GM19395 (cell line): ENCODE results near the gene ZDHHC21.

Source experiments
- ATAC-seq: cut with Tn5 transposase; IDR thresholded peaks from one replicate; pipeline ENCODE4 v1.9.1; 2021; ENCODE audit warnings: mild to moderate bottlenecking, moderate library complexity; ENCODE audit not compliant: unreplicated experiment

Gene ZDHHC21, protein sequence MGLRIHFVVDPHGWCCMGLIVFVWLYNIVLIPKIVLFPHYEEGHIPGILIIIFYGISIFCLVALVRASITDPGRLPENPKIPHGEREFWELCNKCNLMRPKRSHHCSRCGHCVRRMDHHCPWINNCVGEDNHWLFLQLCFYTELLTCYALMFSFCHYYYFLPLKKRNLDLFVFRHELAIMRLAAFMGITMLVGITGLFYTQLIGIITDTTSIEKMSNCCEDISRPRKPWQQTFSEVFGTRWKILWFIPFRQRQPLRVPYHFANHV

DNA sequence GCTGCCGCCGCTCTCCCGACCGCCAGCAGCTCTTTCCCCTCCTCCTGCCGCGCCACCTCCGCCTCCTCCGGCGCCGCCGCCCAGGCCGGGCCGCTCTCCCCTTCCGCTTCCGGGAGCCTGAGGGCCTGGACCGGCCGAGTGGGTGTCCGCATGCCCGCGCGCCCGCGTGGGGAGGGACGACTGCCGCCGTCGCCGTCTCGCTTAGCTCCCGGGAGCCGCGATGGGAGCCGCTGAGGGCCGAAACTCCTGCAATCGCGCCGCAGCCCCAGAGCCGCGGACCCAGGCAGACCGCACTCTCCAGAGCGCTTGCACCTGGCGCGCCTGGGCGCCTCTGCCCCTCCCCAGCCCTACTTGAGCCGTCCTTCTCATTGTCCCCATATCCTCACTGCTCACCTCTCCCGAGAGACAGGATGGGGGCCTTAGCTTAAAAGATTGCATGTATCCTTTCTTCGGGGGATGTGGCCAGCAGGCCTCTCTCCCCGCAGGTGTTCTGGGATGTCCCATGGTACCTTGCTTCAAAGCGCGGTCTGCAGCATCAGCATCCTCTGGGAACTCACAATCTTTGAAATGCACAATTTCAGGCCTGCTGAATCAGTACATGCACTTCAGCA is at the start of gene ZDHHC21:
ZDHHC21 (minus strand) TSS at position 182 of the 611 bp plus-strand sequence. CDS start 19,092 bp downstream, outside the sequence.
- ATAC-seq, result peak; percentile 78

DNA sequence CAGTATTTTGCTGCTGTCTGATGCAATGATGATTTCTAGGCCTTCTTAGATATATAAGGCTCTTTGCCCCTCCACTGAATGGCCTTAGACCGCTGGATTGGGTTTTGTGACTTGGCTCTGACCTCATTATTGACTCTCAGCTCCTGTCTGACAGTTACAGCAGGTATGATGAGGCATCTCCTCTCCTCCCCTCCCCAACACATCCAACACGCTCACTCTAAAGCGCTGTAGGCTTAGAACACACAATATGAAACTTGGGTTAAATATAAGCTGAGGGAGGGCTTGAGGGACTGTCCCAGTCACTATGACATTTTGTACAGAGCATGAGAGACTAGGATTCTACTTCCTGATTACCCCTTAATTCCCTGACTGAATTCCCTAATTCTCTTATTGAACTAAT is 48.1 kb upstream of the ZDHHC21 start:
- peak; percentile 97 for ATAC-seq

DNA sequence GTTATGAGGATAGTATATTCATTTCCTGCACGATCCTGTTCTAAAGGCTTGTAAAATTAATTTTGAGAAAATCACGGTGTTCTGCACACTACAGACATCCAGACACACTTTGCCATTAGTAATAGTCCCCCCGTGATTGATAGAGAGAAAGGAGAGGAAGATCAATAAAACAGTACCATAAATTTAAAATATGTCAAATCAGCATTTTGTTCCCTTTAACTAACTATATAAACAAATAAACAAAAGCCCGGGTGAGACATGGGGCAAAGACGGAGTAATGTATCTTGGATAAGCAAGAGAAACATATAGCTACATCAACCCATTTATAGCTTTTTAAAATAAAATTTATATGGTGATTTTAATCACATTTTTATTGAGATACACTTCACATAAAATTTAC is 39.9 kb upstream of the ZDHHC21 start:
- ATAC-seq, result no peak

DNA sequence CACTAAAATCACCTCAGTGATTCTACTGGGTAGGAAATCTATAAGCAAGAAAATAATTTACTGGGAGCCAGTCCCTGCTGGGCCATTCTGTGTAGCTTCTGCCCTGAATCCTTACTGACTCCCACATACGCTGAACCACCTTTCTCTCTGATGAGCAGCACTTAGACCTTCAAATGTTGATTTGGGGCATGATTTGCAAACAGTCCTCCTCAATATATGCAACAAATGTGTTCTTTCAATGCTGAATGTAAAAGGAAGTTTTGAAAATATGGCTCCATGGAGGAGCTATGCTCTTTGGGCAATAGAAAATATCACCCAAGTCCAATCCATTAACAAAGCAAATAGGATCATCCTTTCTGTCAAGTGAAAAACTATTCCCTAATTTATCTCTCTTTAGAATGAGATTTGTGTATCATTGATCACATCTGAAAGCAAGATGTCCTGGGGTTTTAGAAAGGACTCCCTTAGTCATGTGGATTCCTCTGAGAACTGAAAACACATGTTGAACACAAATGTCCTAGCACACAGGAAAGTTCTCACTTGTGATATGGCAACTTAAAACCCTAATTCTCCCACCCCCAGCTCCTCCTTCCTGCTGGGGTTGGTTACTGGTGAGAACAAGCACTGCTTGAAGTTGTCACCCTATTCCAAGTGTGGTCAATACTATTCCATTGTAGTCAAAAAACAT is 38.2 kb upstream of the ZDHHC21 start:
- ATAC-seq, result no peak

DNA sequence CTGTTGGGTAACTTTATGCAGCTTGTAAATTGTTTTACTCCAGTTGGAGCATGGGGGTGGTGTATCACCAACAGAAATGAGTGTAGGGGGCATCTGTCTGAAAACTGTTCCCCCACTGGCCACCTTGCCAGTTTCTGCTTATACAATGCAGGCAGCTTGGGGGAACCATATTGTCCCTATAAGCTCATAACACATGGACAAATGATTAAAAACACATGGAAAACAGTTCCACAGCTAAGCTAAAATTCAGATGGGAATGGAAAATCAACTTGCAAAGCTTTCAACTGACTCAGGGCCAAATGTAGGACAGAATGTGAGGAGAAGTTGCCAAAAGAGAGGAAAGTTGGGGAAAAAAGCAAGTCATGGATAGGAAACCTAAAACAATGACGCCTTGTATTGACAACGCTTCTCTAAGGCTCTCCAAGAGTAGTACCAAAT is 37.2 kb upstream of the ZDHHC21 start:
- no peak for ATAC-seq

DNA sequence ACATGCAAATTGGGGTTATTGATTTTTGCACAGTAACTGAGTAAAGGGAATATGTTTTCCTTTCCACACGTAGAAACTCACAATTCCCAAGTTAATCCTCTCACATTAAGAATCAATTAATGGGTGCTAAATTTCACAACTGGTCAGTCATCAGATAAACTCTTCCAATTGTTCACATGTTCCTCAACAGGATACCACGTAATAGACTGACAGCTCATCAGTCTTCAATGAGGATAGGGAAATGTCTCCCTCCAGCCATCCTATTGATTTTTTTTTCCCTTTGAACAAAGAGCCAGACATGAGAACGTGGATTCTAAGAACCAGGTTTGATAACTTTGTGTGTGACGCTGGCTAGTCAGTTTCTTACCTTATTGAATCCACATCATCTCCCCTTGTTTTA is 30.1 kb upstream of the ZDHHC21 start:
- no peak for ATAC-seq

DNA sequence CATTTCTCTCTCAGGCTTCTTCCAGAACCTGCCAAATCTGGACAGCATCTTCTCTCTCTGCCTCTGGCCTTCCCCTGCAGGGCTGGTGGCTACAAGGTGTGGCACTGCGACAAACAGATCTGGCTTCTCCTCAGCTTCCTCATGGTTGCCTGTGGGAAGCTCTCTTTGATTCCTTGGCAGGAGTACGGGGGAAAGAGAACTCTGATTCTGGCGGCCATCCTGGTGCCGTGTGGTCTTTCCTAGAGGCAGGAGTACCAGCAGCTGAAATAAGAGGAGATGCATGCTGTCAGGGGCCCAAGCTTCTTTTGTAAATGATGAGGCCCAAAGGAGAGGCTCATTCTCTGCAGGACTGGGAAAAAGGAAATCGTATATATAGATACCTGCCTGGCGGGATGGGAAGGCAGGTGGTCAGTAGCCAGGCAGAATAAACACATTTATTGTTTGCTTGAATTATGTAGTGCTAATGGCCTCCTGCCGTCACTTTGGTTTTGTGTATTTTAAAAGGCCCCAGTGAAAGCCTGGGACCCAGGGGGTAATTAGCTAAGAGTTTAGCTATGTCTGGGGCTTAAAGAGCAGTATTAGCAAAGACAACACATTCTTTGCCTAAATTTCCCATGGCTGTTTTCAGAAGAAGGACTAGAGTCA is 29.3 kb upstream of the ZDHHC21 start, which contains the start of gene CER1:
CER1 (minus strand) TSS at position 343 of the 645 bp plus-strand sequence; CDS start at position 282, 61 bp downstream.
- ATAC-seq, result no peak

DNA sequence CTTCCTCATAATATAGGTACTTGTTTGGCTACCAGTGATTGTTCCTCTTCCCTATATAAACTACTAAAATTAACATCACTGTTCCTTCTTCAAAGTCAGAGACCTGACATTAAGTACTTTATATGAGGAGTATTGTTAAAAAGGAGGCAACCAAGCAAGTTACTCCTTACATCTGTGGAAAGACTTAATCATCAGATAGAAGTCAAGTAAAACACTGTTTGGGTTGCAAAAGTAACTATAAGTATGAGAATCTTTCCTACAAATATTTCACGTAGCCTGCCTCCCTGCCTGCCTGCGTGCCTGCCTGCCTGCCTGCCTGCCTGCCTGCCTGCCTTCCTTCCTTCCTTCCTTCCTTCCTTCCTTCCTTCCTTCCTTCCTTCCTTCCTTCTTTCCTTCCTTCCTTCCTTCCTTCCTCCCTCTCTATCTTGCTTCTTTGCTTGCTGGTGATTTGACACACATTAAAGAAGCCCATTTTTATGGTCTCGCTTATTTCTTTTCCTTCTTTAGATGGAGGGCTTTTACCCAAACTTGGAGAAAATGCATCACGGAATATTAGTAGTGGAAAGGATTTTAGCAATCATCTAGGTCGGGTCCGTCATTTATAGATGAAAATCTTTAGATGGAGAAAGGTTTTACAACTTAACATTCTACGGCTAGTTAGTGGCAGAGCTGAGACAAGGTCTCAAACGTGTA is 26.1 kb upstream of the ZDHHC21 start:
- ATAC-seq, result no peak

DNA sequence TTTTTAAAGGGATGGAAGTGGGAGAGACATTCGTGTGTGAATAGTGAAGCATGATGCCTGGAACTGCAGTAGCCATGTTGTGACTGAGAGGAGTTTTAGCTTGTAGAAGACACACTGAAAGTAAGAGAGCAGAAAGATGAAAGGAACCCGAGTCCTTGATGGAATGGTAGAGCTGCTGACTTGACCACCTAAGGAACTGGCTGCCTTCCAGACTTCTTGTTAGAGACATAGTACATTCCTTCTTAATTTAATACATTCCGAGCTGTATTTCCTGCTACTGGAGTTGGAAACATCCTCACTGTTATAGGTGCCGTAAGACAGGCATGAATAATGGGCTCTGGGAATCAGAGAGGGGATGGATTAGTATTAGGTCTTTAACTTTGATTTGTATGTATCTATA is 21.9 kb upstream of the ZDHHC21 start:
- no peak for ATAC-seq

DNA sequence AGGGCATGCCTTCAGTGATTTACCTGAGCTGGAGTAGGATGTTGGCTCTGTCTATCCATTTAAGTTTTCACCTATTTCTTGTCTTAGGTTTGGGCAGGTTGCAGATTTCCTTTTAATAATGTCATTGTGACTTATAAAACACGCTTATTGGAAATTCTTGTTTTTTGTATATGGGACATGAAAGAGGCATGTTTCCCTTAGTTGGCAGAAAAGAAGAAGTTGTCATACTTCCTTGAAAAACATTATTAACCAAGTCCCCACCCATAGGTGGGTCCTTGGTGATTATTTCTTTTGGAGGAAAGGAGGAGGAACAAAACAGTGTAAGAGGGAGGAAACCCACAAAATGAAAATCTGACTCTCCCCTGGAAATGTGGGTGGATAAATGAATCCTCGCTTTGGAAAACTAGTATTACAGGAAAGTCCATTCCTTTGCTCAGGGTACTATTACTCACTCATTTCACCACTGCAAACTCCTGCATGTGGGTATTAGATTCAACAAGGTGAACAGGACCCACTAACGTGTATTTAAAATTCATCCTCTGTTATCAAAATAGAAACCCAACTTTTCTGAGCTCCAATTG is 20.0 kb upstream of the ZDHHC21 start:
- ATAC-seq, result no peak

DNA sequence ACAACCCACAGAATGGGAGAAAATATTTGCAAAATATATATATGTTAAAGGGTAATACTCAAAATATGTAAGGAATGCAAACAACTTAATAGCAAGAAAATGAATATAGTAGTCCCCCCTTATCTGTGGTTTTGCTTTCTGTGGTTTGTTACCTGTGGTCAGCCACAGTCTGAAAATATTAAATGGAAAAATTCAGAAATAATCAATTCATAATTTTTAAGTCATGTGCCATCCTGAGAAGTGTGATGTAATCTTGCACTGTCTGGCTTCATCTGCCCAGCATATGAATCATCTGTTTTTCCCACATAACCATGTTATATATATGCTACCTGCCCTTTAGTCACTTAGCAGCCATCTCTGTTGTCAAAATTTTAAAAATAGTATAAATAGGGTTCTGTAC is 17.6 kb upstream of the ZDHHC21 start:
- ATAC-seq, result no peak

DNA sequence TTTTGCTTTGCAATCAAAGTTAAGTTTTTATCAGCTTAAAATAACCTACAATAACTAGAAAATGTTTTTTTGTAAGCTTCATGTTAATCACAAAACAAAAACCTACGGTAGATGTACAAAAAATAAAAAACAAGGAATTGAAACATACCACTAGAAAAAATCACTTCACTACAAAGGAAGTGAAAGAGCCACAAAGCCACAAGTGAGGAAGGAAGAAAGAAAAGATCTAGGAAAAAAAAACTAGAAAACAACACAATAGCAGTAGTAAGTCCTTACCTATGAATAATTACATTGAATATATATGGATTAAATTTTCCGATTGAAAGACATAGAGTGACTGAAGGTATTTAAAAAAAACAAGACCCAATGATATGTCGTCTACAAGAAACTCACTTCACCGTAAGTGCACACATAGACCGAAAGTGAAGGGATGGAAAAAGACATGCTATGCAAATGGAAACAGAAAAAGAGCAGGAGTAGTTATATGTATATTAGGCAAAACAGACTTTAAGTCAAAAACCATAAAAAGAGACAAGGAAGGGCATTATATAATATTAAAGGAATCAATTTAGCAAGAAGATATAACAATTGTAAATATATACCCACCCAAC is 13.4 kb upstream of the ZDHHC21 start:
- ATAC-seq, result peak; percentile 85

DNA sequence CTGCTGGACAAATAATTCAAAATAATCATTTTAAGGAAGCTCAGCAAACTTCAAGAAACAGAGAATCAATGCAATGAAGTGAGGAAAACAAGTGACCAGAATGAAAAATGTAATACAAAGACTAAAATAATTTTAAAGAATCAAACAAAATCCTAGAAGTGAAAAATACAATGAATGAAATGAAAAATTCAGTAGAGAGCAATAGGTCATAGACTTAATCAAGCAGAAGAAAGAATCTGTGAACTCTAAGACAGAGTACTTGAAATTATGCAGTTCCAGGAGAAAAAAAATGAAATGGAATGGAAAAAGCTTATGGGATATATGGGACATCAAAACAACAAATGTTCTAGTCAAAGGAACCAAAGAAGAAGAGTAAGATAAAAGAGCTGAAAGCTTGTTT is 11.8 kb upstream of the ZDHHC21 start:
- no peak for ATAC-seq

DNA sequence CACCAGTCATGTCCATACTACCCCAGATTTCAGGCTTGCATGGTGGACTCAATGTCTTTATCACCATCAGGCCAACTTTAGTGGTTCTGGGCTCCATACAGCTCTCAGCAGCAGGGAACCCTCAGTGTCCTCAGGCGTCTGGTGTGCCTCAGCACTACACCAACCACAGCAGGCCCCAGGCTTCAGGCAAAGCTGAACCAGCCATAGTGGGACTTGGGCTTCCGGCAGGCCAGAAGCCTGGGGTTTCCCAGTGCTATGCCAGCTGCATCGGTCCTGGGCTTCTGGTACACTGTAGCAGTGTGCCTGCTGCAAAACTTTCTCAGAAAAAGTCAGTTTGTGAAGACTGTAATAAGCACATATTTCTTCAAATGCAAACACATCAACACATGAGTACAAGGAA is 11.0 kb upstream of the ZDHHC21 start:
- ATAC-seq, result no peak

DNA sequence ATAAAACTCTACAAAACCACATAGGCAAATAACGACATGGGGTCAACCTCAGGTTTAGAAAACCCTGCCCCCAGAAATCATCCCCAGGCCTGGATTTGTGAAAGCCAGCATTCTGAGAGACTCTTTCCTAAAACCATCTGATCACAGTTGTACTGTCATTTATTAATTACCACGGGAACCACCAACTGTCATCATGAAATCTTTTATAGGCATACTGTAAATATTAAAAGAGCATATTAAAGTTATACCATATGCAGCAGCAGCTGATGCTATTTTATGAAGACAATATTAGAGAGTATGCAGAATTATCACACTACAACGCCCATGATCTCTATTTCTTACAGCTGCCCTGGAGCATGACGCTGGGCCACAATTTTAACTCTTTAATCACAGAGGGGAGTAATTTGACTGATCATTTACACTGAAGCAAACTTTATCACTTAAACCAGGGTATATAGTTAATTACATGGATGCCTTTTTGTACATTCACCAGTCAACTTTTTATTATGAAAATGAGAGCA is 9.0 kb upstream of the ZDHHC21 start:
- ATAC-seq, result no peak

DNA sequence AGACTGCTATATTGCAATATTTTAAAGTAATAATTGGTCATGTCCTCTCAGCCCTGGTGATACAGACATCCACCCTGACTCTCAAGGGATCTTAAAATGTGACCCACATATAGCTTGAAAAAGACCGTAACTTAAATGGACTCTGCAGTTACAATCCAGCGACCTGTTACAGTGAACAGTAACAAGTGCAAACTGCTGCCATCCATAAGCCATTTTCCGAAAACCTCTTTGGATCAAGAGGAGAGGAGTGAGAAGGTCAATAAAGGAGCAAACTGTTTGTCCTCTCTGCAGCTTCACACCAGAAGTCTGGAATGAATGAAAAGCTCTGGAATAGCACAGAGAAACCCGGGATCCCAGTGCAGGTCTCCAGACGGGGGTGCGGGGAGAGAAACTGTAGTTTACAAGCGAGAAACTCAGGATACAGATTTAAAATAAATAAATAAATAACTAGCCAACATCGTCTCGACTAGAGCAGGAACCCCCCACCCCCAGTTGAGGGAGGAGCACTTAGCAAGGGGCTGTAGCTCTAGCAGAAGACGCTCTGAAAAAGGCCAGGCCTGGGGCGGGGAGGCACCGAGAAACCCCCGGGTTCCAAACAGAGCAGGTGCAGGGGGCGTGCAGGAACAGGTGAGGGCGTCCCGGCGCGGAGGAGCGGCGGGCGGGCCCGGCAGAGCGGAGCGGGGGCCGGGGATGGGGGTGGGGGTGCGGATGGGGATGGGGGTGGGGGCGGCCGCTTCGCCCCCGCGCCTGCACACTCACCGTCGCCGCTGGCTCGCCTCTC is 572 bp downstream of the ZDHHC21 start:
- ATAC-seq, result peak; percentile 44

DNA sequence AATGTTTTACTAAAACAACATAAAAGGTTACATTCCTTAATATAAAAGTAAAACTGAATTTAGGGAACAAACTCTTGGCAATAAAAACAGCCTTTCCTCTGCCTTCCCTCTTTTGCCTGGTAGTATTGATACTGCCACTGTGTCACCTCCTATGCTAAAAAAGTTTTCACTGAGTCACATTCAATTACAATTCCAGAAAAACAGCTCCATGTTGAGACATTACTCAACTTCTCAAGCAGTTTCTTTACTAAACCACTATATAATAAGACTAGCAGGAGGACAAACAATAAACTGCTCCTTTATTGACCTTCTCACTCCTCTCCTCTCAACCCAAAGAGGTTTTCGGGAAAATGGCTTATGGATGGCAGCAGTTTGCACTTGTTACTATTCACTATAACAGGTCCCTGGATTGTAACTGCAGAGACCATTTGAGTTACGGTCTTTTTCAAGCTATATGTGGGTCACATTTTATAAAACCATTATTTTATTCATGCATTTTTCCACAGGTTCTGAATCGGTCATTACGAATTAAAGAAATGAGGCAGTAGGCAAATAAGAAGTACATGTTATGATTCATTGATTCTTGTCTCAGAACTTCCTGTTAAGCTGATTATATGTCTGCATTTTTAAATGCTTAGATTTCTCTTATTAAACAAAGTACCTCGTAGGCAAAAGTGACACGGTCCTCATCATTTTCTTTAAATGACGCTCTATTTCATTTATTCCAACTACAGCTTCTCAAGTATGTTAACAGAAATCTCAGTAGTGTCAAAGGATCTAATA is 2.1 kb downstream of the ZDHHC21 start:
- ATAC-seq, result no peak

DNA sequence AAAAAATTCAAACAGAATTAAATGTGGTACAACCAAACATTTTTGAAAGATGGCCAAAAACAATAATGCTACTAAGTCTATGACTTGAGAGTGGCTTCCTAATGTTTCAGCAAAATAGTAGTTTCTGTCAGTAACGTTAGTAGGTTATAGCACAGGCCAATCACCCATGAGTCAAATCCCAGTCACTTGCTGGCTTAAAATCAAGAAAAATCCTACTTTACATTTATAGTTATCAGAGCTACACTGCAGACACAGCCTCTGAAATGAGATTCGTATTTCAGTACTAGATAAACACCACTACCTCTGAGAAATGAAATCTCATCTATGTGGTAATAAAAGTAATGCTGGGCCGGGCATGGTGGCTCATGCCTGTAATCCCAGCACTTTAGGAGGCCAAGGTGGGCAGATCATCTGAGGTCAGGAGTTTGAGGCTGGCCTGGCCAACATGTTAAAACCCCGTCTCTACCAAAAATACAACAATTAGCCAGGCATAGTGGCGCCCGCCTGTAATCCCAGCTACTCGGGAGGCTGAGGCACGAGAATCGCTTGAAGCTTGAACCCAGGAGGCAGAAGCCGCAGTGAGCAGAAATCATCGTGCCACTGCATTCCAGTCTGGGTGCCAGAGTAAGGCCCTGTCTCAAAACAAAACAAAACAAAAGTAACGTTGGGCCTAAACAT is 6.1 kb downstream of the ZDHHC21 start:
- ATAC-seq, result no peak
